ENCODE measurements around the gene PDE8A. TPM values are rescaled to one million over a fixed set of nuclear protein-coding genes. Genes with fewer than 3 reads are reported as not detected.
"Not testable (repeated sequence)": the region's sequence is repeated elsewhere in the genome, so short reads cannot be mapped to it uniquely, and the experiment has no call there.

Gene PDE8A
- total and polyA plus RNA-seq, 2 of the 4 experiments (the other 2 are of a cell fraction), result 32.4 to 35.9 TPM

- H2BK15ac ChIP-seq (ENCODE audit: low read depth, low read length), result not testable (repeated sequence)
These were observed 195.4 kb downstream of the PDE8A start for GRCh38 chr15:85177042-85177515.

More at GRCh38 chr15:85177042-85177515, 195.4 kb downstream of the PDE8A start:
- Histone ChIP-seq H3K27ac (ENCODE audit: insufficient read depth, low read length) (peak overlapping the region; percentile 37; the same call in 1 of the 2 replicates), H2BK120ac (ENCODE audit: low read depth, low read length) (0 out of 2 replicates have a peak overlapping the region, but pooled peaks have one; percentile 6), H2AFZ (replicated peaks; ENCODE audit: low read length, poor library complexity) (peak overlapping the region; percentile 2), H4K8ac (ENCODE audit: low read depth in 2 of 2, low read length in 2 of 2) (peak overlapping the region in 1 of 2 experiments; percentile 49; a peak in 1 of 4 replicates), H3K4ac (ENCODE audit: low read depth, low read length) (0 out of 2 replicates have a peak overlapping the region, but pooled peaks have one; percentile 14), H2AK5ac (ENCODE audit: low read depth, low read length) (peak overlapping the region; percentile 28; the same call in 1 of the 2 replicates)
- WGBS, 2 experiments (ENCODE audit: extremely low coverage in 2 of 2, insufficient read length in 1 of 2), result no CpG with 5 or more reads among the region's 8 CpGs
- dilution Hi-C loops (cut with HindIII; ENCODE audit: low sequenced_read_pairs, unreplicated experiment); H3K79me1 ChIP-seq (ENCODE audit: low read depth in 1 of 2, low read length in 2 of 2); H3K14ac ChIP-seq (replicated peaks; ENCODE audit: low read depth, low read length); H3K4me1 ChIP-seq (ENCODE audit: control insufficient read depth, insufficient read depth, low read length); H2AK9ac ChIP-seq (replicated peaks; ENCODE audit: low read depth, low read length, poor library complexity); H4K91ac ChIP-seq (ENCODE audit: insufficient read depth, low read depth, low read length); H3K4me2 ChIP-seq (ENCODE audit: low read depth, low read length); H3K56ac ChIP-seq (ENCODE audit: extremely low read depth, insufficient read depth, low read length); H2BK20ac ChIP-seq (ENCODE audit: low read depth, low read length); H3K23ac ChIP-seq (ENCODE audit: low read depth, low read length); H3K9ac ChIP-seq (ENCODE audit: low read depth, low read length); POLR2A ChIA-PET (ENCODE audit: unreplicated experiment); in situ Hi-C loops (cut with MboI; ENCODE audit: low sequenced_read_pairs); H3K36me3 ChIP-seq (ENCODE audit: control insufficient read depth, insufficient read depth, low read length); H3K18ac ChIP-seq (ENCODE audit: low read depth, low read length); H3K27me3 ChIP-seq (ENCODE audit: control insufficient read depth, insufficient read depth, low read length); H3K9me1 ChIP-seq (ENCODE audit: insufficient read depth, low read length); H2BK5ac ChIP-seq (ENCODE audit: low read depth, low read length, poor library complexity, severe bottlenecking); H3K9me3 ChIP-seq (ENCODE audit: control insufficient read depth, insufficient read depth, low read length); H4K20me1 ChIP-seq (ENCODE audit: insufficient read depth, low read length); BruUV-seq (replicated peaks); H3K4me3 ChIP-seq (ENCODE audit: insufficient read depth, low read depth, low read length); intact Hi-C loops (cut with micrococcal nuclease); H4K5ac ChIP-seq (ENCODE audit: low read depth, low read length): not testable (repeated sequence)
- DNase-seq (peak; percentile 82), ATAC-seq (ENCODE audit: low read depth) (peak; percentile 95)
- CTCF ChIA-PET, result interaction anchor here (0.9 kb wide), 1 partner anchor 8 kb away, joined by 3 read pairs; no protein-coding TSS in a partner anchor
